GM19239 (cell line): ENCODE measurements around the gene CGB7.
A peak's percentile ranks its signal among the peaks of the same experiment; 100 is the strongest.
"Not testable (repeated sequence)": the region's sequence is repeated elsewhere in the genome, so short reads cannot be mapped to it uniquely, and the experiment has no call there.

Source experiments
- DNase-seq: peaks from one replicate; pipeline ENCODE4 v3.0.0; 2011; ENCODE audit warnings: low spot score; ENCODE audit not compliant: insufficient read length
- FAIRE-seq: peaks from 2 replicates; lab custom pipeline; 2011; peaks lifted over from hg19 to GRCh38; lab: Jason Lieb, UNC

Gene CGB7

DNA sequence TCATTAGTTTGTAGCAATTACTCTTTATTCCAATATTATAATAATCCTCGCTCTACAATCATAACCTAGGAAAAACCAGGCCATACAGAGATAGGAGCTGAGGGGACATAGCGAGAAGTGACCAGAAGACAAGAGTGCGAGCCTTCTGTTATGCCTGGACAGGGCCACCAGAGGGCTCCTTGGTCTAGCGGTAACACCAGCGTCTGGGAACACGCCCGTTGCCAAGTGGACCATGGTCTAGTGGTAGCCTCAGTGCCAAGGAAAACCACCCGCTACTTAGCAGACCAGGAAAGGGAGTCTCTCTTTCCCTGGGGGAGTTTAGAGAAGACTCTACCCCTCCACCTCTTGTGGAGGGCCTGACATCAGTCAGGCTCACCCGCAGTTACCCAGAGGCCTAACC is 17.3 kb upstream of the CGB7 start:
- not testable (repeated sequence) for FAIRE-seq, DNase-seq

DNA sequence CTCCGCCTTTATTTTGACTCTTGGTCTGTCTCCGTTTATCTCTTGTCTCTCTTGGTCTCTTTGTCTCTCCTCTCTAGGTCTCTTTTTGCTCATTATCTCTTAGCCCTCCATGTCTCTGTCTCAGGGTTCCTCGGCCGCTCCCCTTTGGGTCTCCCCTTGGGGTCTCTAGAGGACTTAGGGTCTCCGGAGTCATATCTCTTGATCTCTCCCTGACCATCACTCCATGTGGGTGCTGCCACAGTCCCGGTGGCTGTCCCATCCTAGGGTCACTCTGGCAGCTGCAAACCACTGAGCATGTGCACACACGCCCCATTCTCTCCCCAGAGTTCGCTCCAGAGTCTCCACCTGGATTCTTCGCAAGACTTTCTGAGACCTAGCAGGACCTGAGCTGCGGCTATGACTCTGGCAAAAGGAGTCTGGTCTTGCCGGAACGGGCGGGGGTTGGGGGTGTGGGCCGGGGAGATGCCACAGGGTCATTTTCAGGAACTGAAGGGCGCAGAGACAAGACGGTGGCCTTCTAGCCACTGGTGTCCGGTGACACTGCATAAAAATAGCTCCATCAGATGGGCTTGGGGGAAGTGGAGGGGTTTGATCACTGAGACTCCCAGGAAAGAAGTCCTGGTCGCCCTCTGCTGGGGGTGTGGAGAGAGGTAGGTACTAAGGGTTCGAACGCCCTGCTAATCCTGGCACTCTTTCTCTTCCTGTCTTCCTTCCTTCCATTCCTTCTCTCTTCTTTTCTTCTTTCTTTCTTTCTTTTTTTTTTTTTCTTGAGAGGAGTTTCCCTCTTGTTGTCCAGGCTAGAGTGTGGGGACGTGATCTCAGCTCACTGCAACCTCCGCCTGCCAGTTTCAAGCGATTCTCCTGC is 16.2 kb upstream of the CGB7 start:
- DNase-seq: no peak
- no peak for FAIRE-seq

DNA sequence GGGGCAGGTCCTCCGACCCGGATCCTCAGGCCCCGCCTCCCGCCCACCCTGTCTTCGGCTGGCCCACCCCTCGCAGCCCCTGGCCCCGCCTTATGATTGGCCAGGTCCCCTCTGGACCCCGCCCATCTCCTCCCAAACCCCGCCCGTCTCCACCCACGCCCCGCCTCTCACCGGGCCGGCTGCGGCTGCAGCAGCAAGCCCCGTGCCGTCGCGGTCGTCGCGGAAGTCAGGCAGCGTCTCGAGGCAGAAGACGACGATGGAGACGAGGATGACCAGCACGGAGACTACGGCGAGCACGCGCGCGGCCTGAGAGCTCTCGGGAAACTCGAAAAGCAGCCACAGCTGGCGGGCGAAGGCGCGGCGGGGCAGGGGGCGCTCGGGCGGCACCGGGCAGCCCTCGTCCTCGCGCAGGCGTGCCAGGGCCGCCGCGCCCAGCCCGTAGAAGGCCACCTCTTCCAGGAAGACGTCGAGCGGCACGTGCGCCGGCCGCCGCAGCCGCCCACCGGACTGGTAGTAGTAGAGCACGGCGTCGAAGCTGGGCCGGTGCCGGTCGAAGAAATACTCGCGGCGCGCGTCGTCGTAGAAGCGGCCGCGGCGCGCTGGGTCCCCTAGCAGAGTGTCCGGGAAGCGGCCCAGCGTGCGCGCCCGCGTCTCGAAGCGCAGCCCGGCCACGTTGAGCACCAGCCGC is 14.5 kb upstream of the CGB7 start:
- no peak for DNase-seq
- FAIRE-seq: no peak

DNA sequence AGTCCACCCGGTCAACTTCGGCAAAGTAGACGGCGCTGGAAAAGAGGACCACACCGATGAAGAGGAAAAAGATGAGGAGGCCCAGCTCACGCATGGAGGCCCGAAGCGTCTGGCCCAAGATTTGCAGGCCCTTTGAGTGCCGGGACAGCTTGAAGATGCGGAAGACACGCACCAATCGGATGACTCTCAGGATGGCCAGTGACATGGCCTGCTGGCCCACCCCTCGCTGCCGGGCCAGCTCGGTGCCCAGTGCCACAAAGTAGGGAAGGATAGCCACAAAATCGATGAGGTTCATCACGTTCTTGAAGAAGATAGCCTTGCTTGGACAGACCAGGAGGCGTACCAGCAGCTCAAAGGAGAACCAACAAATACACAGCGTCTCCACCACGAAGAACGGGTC is 12.9 kb upstream of the CGB7 start:
- no peak for FAIRE-seq
- DNase-seq: no peak

DNA sequence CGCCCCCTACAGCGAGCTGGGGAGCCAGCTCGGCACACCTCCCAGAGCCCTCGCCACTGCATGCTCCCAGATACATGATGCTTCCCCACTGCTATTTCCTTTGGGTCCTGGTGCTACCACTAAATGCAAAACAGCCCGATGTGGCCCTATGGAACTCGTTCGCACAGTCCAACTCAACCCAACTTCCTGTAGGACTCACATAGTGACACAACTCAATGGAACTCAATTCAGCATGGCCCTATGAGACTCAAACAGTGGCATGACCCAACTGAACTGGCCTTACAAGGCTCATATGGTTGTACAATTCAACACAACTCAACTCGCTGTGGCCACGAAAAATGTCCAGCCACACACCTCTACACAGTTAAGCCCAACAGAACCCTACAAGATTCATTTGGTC is 11.5 kb upstream of the CGB7 start:
- FAIRE-seq: no peak
- no peak for DNase-seq

DNA sequence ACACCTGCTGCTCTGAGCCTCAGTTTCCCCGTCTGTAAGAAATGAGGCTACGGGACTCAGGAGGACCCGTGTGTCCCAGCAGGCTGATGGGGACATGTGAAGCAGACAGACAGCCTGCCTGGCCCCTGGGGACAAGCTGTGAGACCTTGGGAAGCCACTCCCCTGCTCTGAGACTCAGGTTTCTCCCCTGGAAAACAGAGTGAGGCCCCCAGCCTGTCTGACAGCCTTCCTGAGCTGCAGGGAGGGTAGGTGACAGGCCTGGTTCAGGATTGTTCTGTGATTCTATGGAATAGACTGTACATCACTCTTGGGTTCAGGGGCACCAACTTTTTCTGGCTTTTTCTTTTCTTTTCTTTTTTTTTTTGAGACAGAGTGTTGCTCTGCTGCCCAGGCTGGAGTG is 10.0 kb upstream of the CGB7 start:
- FAIRE-seq (no peak), DNase-seq (no peak)

DNA sequence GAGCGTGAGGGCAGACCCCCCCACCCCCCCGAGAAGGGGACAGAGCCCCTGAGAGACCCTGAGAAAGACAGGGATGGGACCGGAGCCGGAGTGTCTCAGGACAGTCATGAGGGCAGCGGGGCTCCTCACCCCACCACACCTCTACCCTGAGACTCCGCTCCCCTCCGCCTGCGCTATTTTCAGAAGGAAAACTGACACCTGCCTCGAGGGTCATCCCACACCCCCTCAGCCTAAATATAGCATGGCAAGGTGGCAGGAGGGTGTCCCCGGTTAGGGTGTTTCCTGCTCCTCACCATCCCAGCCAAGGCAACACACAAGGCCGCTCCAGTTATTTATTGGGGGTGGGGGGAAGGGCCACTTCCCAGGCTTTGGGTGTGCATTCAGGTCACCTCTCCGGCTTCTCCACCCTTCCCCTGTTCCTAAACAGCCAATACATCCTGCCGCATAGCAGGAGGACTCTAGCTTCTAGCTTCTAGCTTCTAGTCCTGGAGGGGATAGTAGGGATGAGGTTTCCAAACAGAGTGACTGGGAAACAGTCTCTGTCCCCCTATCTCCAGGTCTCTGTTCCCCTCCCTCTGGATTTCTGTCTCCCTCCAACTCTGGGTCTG is 8.5 kb upstream of the CGB7 start:
- FAIRE-seq (no peak), DNase-seq (no peak)

DNA sequence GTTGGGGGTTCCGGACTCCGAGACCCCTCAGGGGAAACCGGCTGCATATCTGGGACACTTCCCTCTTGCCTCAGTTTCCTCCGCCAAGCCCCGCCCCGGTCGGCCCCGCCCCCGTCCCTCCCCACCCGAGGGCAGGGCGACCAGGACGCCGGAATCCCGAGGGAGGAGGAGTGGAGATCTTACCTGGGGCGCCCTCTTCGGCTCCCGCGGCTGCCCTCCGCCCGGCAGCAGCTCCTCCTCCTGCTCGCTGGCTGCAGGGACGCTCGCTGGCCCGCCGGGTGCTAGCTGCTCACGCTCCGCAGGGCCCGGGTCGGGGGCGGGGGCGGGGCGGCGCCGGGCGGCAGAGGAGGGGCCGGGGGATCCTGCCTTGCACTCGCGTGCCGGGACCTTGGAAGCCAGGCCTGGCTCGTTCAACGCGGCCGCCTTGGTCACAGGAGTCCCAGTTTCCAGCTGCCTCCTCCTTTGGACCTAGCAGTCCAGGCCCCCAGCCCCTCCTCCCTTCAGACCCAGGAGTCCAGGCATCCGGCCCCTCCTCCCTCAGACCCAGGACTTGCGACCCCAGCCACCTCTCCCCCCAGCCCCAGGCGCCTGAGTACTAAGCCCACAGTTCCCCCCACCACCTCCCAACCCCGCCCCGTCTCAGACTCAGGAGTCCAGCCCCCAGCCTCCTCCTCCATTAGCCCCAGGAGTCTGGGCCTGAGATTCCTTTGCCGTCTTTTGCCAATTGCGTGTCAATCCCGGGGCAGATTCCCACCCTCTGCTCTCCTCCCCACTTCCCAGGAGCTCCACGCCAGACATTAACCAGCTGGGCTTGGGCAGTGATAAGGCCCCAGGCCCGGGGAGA is 7.4 kb upstream of the CGB7 start, which contains the start of gene NTF4:
NTF4 (minus strand) TSS at position 51 of the 844 bp plus-strand sequence. CDS start 2,821 bp downstream, outside the sequence.
- FAIRE-seq (no peak), DNase-seq (no peak)

DNA sequence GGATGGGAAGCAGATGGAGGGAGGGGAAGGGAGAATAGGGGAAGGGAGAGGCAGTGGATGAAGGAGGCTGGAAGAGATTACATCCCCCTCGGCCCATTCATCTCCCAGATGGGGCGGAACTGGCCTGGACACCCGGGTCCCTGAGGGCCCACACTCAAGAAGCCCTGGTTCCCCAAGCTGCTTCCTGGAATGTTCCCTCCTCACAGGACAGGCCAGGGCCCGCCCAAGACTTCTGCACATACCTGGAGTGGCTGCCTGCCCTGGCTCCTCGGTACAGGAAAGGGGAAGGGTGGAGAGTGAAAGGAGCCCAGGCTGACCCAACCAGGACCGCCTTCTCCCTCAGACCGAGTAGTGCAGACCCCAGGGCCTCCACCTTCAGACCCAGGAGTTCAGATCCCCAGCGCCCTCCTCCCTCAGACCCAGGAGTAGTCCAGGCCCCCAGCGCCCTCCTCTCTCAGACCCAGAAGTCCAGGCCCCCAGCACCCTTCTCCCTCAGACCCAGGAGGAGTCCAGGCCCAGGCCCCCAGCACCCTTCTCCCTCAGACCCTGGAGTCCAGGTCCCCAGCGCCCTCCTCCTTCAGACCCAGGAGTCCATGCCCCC is 6.6 kb upstream of the CGB7 start:
- DNase-seq (no peak), FAIRE-seq (no peak)

DNA sequence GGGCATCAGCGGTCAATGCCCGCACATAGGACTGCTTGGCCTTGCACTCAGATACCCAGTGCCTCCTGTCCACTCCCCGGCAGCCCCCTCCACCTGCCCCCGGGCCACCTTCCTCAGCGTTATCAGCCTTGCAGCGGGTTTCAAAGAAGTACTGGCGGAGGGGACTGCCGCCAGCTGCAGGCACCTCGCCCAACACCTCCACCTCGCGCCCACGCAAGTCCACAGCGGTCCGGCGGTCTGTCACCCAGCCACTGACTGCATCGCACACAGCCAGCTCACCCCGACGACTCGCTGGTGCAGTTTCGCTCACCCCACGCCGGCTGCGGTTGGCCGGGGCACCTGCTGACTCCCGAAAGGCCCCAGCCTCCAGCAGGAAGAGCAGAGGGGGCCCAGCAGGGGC is 3.9 kb upstream of the CGB7 start:
- no peak for DNase-seq

DNA sequence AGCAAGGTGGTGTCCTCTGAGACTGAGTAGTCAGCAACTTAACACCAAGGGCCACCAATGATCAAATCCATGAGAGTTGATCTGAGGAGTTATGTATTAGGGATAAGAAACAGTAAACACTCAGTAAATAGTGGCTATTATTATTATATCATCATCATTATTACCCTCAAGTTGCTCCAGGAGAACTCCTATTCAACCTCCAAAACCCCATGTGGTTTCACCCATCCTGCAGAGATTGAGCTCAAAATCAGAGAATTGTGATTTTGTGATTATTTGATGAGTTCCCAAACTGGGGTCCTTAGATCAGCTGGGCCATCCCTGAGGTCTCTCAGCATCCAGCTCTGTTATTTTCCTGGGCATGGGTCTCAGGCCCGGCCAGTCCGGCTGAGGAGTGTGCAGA is 3.5 kb upstream of the CGB7 start:
- FAIRE-seq (no peak), DNase-seq (no peak)

More for the DNA sequence above, 3.9 kb upstream of the CGB7 start:
- no peak for FAIRE-seq

DNA sequence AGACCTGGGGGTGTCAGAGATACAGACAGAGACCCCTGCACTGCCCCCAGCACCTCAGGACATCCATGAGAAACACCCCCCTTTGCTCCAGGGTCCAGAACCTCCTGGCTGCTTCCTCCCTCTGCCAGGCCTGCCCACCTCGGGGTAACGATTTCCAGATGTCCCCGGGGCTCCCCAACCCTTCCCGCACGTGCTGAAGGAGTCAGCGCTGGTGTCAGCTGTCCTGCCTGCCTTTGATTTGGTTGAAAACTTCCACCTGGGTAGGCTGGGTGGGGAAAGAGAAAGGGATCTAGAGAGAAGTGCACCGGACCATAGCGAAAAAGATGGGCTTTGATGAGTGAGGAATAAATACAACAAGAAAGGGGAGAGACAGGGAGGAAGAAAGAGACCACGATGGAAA is 1.5 kb upstream of the CGB7 start:
- DNase-seq (no peak), FAIRE-seq (no peak)

DNA sequence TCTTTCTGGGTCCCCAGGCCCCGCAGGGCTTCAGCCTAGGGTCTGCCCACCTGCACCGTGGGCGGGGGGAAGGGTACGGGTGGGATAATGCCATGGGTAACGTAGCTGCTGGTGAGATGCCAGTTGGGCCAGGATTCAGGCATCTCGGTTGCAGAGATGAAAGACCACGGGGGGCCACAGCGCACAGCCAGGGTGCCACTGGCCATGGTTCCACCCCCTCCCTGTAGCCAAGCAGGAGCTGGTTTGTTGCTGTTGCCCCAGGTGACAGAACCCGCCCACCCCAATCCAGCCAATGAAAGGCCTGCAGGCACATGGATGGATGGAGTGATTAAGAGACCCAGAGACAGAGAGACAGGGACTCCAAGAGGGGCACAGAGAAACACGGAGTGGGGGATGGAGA is 1.0 kb upstream of the CGB7 start:
- no peak for FAIRE-seq
- DNase-seq: no peak

DNA sequence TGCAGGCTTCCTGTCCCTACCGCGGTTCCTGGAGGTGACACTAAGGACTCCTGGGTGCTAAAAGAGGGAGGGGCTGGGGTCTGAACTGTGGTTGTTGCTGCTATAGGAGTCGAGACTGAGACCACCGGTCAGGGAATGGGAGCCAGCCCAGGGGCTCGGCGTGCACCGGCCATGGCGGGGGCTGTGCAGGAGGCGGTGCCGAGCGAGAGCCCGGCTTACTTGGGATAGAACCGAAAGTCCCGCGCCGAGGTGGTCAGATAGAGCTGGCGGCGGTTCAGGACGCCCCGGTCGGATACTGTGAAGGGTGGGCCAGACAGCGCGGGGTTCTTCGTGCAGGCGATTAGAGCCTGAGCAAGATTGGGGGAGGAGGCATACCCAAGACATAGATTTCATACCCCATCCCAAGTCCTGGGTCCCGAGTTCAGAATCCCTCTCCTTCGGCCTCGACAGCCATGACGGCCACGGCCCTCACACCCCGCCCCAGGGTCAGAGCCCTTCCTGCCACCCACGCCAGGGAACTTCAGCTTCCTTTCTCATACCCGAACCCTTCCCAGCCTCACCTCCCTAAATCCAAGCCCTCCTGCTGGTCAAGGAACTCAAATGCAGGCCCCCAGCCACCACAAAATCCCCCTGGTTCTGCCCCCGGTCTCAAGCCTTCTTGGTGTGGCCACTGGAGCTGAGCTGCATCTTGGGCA is 500 bp downstream of the CGB7 start:
- not testable (repeated sequence) for DNase-seq
- peak; percentile 23 for FAIRE-seq

DNA sequence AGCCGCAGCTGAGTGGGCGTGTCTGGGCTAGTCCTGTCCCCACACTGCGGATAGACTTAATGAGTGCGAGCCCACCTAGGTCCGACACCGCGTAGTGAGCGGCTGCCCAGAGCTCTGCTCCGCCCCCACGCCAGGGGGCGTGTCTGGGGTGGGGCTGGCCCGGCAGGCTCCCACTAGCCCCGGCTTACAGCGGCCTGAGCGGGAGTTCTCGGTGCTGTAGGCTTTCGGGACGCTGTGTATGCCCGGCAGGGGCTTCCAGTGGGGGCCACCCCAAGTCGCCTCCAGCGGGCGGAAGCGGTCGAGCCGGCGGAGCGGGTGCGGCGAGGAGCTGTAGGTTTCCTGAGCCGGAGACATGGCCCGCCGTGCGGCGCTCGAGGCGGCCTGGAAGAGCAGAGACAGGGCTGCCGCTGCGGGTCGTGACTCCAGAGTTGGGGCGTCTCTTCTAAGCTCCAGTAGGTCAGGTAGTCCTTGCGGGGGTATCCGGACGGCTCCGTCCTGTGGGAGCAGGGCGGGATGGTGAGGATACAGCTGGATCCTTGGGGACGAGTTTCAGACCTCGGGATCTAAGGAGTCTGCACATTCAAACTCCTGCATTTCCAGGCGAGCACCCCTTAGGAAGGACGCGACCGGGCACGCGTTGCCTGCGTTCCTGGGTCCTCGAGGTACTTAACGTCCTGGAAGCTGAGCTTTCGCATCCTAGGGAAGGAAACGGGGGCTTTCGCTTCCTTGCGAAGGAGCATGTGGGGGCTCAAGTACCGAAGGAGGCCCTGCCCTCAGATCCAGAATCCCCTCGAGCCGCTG is 1.2 kb downstream of the CGB7 start:
- peak; percentile 90 for DNase-seq
- no peak for FAIRE-seq

DNA sequence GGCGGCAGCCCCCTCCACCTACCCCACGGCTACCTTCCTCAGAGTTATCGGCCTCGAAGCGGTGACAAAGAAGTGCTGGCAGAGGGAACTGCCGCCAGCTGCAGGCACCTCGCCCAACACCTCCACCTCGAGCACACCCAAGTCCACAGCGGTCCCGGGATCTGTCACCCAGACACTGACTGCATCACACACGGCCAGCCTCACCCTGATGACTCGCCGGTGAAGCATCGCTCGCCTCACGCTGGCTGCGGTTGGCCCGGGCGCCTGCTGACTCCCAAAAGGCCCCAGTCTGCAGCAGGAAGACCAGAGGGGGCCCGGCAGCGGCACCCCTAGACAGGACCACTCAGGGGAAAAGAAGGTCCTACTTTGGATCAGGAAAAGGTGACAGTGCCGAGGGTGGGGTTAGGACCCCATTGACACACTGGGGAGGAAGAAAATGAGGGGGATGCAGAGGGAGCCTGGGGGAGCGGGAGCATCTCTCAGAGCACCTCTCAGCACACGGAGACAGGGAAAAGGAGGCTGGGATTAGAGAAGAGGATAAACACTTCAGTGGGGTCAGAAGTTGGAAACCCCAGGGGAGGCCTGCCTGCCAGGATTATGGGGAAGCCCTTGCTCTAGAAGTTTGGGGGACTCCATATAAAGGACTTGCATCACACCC is 7.0 kb downstream of the CGB7 start:
- FAIRE-seq, DNase-seq: not testable (repeated sequence)

DNA sequence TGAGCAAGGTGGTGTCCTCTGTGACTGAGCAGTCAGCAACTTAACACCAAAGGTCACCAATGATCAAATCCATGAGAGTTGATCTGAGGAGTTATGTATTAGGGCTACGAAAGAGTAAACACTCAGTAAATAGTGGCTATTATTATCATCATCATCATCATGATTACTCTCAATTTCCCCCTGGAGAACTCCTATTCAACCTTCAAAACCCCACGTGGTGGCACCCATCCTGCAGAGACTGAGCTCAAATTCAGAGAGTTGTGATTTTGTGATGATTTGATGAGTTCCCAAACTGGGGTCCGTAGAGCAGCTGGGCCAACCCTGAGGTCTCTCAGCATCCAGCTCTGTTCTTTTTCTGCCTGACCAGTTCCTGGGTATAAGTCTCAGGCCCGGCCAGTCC is 7.7 kb downstream of the CGB7 start:
- DNase-seq, FAIRE-seq: not testable (repeated sequence)

DNA sequence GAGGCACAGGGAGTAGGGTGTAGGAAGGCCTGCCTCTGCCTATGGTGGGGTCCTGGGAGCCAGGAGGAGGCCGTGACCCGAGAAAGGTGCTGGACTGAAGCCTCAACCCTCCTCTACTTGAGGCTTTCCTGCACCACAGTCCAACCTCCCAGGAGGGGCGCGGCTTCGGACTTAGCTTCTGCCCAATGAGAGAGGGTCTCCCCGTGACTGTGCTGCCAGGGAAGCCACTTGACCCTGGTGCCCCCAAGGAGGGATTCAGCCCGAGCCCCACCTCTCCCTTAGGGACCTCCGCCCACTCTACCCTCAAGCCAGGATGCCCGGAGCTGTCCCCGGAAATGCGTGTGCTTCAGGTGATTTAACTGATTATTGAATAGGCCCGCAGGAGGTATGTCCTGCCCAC is 8.5 kb downstream of the CGB7 start, which contains the start of gene CGB8:
CGB8 (minus strand) TSS at position 101 of the 400 bp plus-strand sequence. CDS start 372 bp downstream, outside the sequence.
- not testable (repeated sequence) for FAIRE-seq, DNase-seq
